DOHH2 (cell line): ENCODE data around the gene MTRR.

Experiments used
- H3F3A ChIP-seq: fragments of 200-600 bp; sonication (generic), shearing (Covaris generic); 2 replicates; pipeline ENCODE4 v1.6.0; 2016; ENCODE audit warnings: antibody characterized with exemption, mild to moderate bottlenecking; ENCODE audit not compliant: control insufficient read depth, insufficient read depth
- H3K27ac ChIP-seq: fragments of 200-600 bp; sonication (generic); 2 replicates; pipeline ENCODE4 v1.5.1; 2014; ENCODE audit warnings: low read depth, mild to moderate bottlenecking, low read length, moderate library complexity
- H3K27me3 ChIP-seq: fragments of 200-600 bp; sonication (generic); 2 replicates; pipeline ENCODE4 v1.6.1; 2014; ENCODE audit warnings: mild to moderate bottlenecking, low read length, mixed read lengths; ENCODE audit not compliant: control insufficient read depth
- H3K36me3 ChIP-seq: fragments of 200-600 bp; sonication (generic); 2 replicates; pipeline ENCODE4 v1.6.1; 2014; ENCODE audit warnings: mild to moderate bottlenecking, low read length, moderate library complexity, mixed read lengths; ENCODE audit not compliant: control insufficient read depth
- H3K4me1 ChIP-seq: fragments of 200-600 bp; sonication (generic); 2 replicates; pipeline ENCODE4 v1.6.1; 2014; ENCODE audit warnings: mild to moderate bottlenecking, low read length, mixed read lengths; ENCODE audit not compliant: control insufficient read depth
- H3K4me2 ChIP-seq: fragments of 200-600 bp; sonication (generic); 2 replicates; pipeline ENCODE4 v1.6.0; 2014; ENCODE audit warnings: mild to moderate bottlenecking, low read length, moderate library complexity
- H3K4me3 ChIP-seq: fragments of 200-600 bp; sonication (generic); 2 replicates; pipeline ENCODE4 v1.5.1; 2014; ENCODE audit warnings: mild to moderate bottlenecking, low read length, mixed read lengths
- H3K79me2 ChIP-seq: fragments of 200-600 bp; sonication (generic); 2 replicates; pipeline ENCODE4 v1.6.1; 2014; ENCODE audit warnings: mild to moderate bottlenecking, low read length, mixed read lengths; ENCODE audit not compliant: control insufficient read depth
- H3K9me2 ChIP-seq: fragments of 200-600 bp; sonication (generic); replicated peaks from 2 replicates; pipeline ENCODE4 v1.6.1; 2014; ENCODE audit warnings: mild to moderate bottlenecking, low read length, mixed read lengths; ENCODE audit not compliant: control insufficient read depth
- H3K9me3 ChIP-seq: fragments of 200-600 bp; sonication (generic); 2 replicates; pipeline ENCODE4 v1.6.1; 2014; ENCODE audit warnings: antibody characterized with exemption, low read length, mixed read lengths; ENCODE audit not compliant: control insufficient read depth, insufficient read depth
- H4K20me1 ChIP-seq: fragments of 200-600 bp; sonication (generic); 2 replicates; pipeline ENCODE4 v1.6.0; 2014; ENCODE audit warnings: low read depth, mild to moderate bottlenecking, antibody characterized with exemption, low read length, moderate library complexity; ENCODE audit not compliant: control insufficient read depth, insufficient read depth
- EZH2phosphoT487 ChIP-seq: fragments of 200-600 bp; sonication (generic); IDR thresholded peaks from 2 replicates; pipeline ENCODE4 v1.6.1; 2017; ENCODE audit warnings: borderline replicate concordance, mild to moderate bottlenecking, antibody characterized with exemption, low read length, moderate library complexity, mixed read lengths
- TF ChIP-seq, protein P1 (sequence below): fragments of 200-600 bp; sonication (generic); IDR thresholded peaks from one replicate; pipeline ENCODE4 v1.5.1; 2014; ENCODE audit warnings: antibody characterized with exemption, mild to moderate bottlenecking, low read depth, low read length; ENCODE audit not compliant: poor library complexity, severe bottlenecking

Gene MTRR

DNA sequence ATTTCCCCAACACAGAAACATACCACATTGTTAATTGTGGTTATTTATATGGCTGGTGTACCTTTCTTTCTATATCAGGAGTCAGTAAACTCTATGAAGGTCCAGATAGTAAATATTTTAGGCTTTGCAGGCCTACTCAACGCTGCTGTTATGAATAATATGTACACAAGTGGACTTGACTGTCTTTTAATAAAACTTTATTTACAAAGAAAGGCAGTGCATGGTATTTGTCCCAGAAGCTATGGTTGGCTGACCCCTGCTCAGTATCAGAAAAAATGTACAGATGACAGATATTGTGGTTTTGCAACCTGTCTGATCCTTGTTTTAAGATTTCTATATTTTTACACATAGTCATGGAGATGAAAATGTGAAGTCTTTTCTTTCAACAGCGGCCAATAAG, 5.7 kb downstream of the MTRR start:
- peaks cover 25% of the 10 kb centered on the region for H4K20me1 ChIP-seq
- H3F3A ChIP-seq: no peaks in the 10 kb centered on the region
- TF ChIP-seq, protein P1, sequence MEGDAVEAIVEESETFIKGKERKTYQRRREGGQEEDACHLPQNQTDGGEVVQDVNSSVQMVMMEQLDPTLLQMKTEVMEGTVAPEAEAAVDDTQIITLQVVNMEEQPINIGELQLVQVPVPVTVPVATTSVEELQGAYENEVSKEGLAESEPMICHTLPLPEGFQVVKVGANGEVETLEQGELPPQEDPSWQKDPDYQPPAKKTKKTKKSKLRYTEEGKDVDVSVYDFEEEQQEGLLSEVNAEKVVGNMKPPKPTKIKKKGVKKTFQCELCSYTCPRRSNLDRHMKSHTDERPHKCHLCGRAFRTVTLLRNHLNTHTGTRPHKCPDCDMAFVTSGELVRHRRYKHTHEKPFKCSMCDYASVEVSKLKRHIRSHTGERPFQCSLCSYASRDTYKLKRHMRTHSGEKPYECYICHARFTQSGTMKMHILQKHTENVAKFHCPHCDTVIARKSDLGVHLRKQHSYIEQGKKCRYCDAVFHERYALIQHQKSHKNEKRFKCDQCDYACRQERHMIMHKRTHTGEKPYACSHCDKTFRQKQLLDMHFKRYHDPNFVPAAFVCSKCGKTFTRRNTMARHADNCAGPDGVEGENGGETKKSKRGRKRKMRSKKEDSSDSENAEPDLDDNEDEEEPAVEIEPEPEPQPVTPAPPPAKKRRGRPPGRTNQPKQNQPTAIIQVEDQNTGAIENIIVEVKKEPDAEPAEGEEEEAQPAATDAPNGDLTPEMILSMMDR: no peak
- TF ChIP-seq EZH2phosphoT487: no peak
- peaks cover 30% of the 10 kb centered on the region for H3K4me1 ChIP-seq
- no peak overlapping the region for H3K4me2 ChIP-seq
- no peaks in the 10 kb centered on the region for H3K9me2 ChIP-seq
- no peaks in the 10 kb centered on the region for H3K27me3 ChIP-seq
- H3K27ac ChIP-seq: no peak overlapping the region
- peaks cover 94% of the 10 kb centered on the region for H3K36me3 ChIP-seq
- no peak overlapping the region for H3K4me3 ChIP-seq
- no peaks in the 10 kb centered on the region for H3K9me3 ChIP-seq
- H3K79me2 ChIP-seq: peaks cover 93% of the 10 kb centered on the region

DNA sequence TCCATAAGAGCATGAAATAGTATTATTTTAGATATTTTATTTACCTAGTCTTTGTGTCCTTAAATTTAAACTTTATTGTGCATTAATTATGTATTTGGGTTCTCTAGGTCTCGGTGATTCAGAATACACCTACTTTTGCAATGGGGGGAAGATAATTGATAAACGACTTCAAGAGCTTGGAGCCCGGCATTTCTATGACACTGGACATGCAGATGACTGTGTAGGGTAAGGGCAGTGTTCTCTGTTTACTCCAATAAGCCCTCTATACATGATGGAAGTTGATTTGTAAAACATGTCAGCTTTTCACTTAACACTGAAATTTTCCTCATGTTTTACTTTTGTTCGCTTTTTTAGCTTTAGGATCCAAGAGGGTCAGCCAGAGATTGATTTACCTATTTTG, 6.2 kb downstream of the MTRR start:
- Histone ChIP-seq H3K27me3 (no peaks in the 10 kb centered on the region), H3F3A (no peaks in the 10 kb centered on the region), H3K4me1 (peaks cover 30% of the 10 kb centered on the region), H4K20me1 (peaks cover 21% of the 10 kb centered on the region), H3K4me3 (no peak overlapping the region), H3K4me2 (no peak overlapping the region), H3K9me2 (no peaks in the 10 kb centered on the region), H3K27ac (no peak overlapping the region), H3K79me2 (peaks cover 93% of the 10 kb centered on the region), H3K9me3 (no peaks in the 10 kb centered on the region), H3K36me3 (peaks cover 97% of the 10 kb centered on the region)
- TF ChIP-seq EZH2phosphoT487: no peak
- TF ChIP-seq, protein P1: no peak

GRCh38 chr5:7876867-7877266, 7.9 kb downstream of the MTRR start:
- Histone ChIP-seq H3K27ac (no peak overlapping the region), H3K4me3 (no peak overlapping the region), H3K4me1 (peaks cover 12% of the 10 kb centered on the region), H4K20me1 (peaks cover 9% of the 10 kb centered on the region), H3K36me3 (peaks cover 99% of the 10 kb centered on the region), H3F3A (no peaks in the 10 kb centered on the region), H3K27me3 (no peaks in the 10 kb centered on the region), H3K9me2 (no peaks in the 10 kb centered on the region), H3K79me2 (peaks cover 90% of the 10 kb centered on the region), H3K4me2 (no peak overlapping the region), H3K9me3 (no peaks in the 10 kb centered on the region)
- TF ChIP-seq, protein P1: no peak
- TF ChIP-seq EZH2phosphoT487: no peak
